Esophagus muscularis mucosa (tissue), 4 donors: ENCODE measurements around the gene ITSN2. TPM values are rescaled to one million over a fixed set of nuclear protein-coding genes. Genes with fewer than 3 reads are reported as not detected.

ENCODE experiments used
- DNase-seq: peaks from one replicate; pipeline ENCODE4 v3.0.0-alpha.2; 2017; ENCODE audit errors: extremely low spot score
- H3K27ac ChIP-seq, 4 donors: fragments of 200-600 bp; sonication (generic); replicated peaks in 1 of 4; 1 replicate in 3 of 4; 2 replicates in 1 of 4; pipeline ENCODE4 v1.5.1; 2016 to 2019; ENCODE audit warnings: mild to moderate bottlenecking in 1 of 4
- H3K27me3 ChIP-seq, 4 donors: fragments of 200-600 bp; sonication (generic); one replicate each; pipeline versions ENCODE4 v1.5.1 to v1.6.0; 2016 to 2019
- H3K36me3 ChIP-seq, 4 donors: fragments of 200-600 bp; sonication (generic); one replicate each; pipeline ENCODE4 v1.5.1; 2016 to 2019
- H3K4me1 ChIP-seq, 4 donors: fragments of 200-600 bp; sonication (generic); one replicate each; pipeline ENCODE4 v1.5.1; 2016 to 2019
- H3K4me3 ChIP-seq, 4 donors: fragments of 200-600 bp; sonication (generic); 1 replicate in 2 of 4; 2 replicates in 2 of 4; pipeline ENCODE4 v1.5.1; 2016 to 2019; ENCODE audit warnings: mild to moderate bottlenecking in 4 of 4, moderate library complexity in 1 of 4
- H3K9me3 ChIP-seq, 4 donors: fragments of 200-600 bp; sonication (generic); 1 replicate in 3 of 4; 2 replicates in 1 of 4; pipeline ENCODE4 v1.5.1; 2016 to 2019
- EP300 ChIP-seq: sonication (generic); formaldehyde crosslinking; IDR thresholded peaks from one replicate; pipeline ENCODE4 v1.6.1; 2017; ENCODE audit warnings: antibody characterized with exemption
- POLR2A ChIP-seq: fragments of 450-650 bp; IDR thresholded peaks from one replicate; pipeline ENCODE4 v1.6.1; 2017; ENCODE audit warnings: antibody characterized with exemption, moderate library complexity, mild to moderate bottlenecking, low read depth
- POLR2AphosphoS5 ChIP-seq, 2 donors: sonication (generic); formaldehyde crosslinking; IDR thresholded peaks; one replicate each; pipeline ENCODE4 v1.6.1; 2017; ENCODE audit warnings: antibody characterized with exemption in 2 of 2
- WGBS: methylation state at CpG from one replicate; pipeline ENCODE4 v1.1.5; 2018; 5-methylcytosine and 5-hydroxymethylcytosine counted together
- intact Hi-C: fragments of 100-400 bp; cut with DNase I; formaldehyde crosslinking; loops from one replicate; pipeline ENCODE4 v1.15.1; 2023
- small RNA-seq, 3 donors: library from RNA; depleted of rRNA; stranded (forward); fragments of <200 nt; gene quantifications; one replicate each; pipeline ENCODE3, GENCODE V24; 2016
- total RNA-seq, 4 donors: library from RNA; depleted of rRNA; stranded (reverse); fragments of >200 nt; gene quantifications; one replicate each; pipeline versions ENCODE4 v1.1.0 to v1.2.1, GENCODE V29; 2016
- TF ChIP-seq, protein P1 (sequence below), 3 experiments: fragments of 200-600 bp in 2 of 3; fragments of 450-650 bp in 1 of 3; sonication (generic) in 2 of 3; IDR thresholded peaks; one replicate each; pipeline ENCODE4 v1.5.1; 2017 to 2019; ENCODE audit warnings: antibody characterized with exemption in 3 of 3, mild to moderate bottlenecking in 2 of 3, moderate library complexity in 1 of 3

ITSN2 gene
- total RNA-seq, 4 donors from 2014 or later, result 47.0 to 60.2 (median 53.6) TPM

DNA sequence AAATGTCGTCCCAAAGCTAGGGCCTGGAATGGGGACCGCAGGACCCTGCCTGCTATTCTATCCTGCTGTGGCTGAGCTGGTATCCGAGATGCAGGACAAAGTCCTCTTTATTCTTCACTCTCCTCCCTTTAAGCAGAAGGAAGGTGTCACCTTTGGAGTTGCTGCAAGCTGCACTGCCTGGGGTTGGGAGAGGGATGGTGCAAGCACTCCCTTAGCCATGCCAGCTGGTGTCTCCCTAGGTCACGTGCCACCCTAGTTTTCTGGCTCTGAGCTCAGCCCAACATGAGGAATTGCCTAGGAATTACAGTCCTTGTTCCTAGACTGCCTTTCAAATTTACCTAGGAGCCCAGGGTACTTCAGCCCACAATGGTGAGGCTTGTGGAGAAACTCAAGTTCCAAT lies 206.9 kb downstream of the ITSN2 start:
- TF ChIP-seq, protein P1, sequence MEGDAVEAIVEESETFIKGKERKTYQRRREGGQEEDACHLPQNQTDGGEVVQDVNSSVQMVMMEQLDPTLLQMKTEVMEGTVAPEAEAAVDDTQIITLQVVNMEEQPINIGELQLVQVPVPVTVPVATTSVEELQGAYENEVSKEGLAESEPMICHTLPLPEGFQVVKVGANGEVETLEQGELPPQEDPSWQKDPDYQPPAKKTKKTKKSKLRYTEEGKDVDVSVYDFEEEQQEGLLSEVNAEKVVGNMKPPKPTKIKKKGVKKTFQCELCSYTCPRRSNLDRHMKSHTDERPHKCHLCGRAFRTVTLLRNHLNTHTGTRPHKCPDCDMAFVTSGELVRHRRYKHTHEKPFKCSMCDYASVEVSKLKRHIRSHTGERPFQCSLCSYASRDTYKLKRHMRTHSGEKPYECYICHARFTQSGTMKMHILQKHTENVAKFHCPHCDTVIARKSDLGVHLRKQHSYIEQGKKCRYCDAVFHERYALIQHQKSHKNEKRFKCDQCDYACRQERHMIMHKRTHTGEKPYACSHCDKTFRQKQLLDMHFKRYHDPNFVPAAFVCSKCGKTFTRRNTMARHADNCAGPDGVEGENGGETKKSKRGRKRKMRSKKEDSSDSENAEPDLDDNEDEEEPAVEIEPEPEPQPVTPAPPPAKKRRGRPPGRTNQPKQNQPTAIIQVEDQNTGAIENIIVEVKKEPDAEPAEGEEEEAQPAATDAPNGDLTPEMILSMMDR (IDR thresholded peaks at IDR 0.05), result no peak
- TF ChIP-seq POLR2A (no peak), EP300 (no peak), POLR2AphosphoS5 (IDR thresholded peaks at IDR 0.05) (no peak)
- intact Hi-C loops, result no loop called here

More for the DNA sequence above, 206.9 kb downstream of the ITSN2 start:
- Histone ChIP-seq H3K4me3 (no peak overlapping the region), H3K4me1 (no peaks in the 10 kb centered on the region), H3K9me3 (no peaks in the 10 kb centered on the region), H3K27me3 (no peaks in the 10 kb centered on the region), H3K36me3 (peaks cover 0 to 65% (median 37%) of the 10 kb centered on the region in 4 donors), H3K27ac (no peak overlapping the region)
- WGBS, result 95% methylated on average over 3 of the region's 4 CpGs
- no peak for DNase-seq

Small RNA genes lying within 50 kb of the gene (small RNA-seq; reads per million reads assigned to genes)
- gene HMGN2P20 (0 reads per million in 3 donors), gene RF00602 (0 reads per million in 3 donors)

Other genes starting within 250 kb of the ITSN2 start
- under 1 TPM in 1 of 4 donors, not detected in 3; 0.83 TPM for gene PFN4, start 237.2 kb downstream of the ITSN2 start, total RNA-seq
- gene FAM228B, start 237.1 kb downstream of the ITSN2 start, total RNA-seq, result 10 to 100 TPM; 22.6 to 41.4 (median 33.8) TPM
- 1 to 10 TPM; 1.1 to 3.3 (median 2.6) TPM for gene FAM228A, start 185.5 kb downstream of the ITSN2 start, total RNA-seq
- gene NCOA1, start 130.7 kb upstream of the ITSN2 start, total RNA-seq, result 10 to 100 TPM; 43.9 to 49.4 (median 47.3) TPM